IPS DF 4.7 (cell line): Measurements from ENCODE around the gene NHP2.

Source experiments
- DNase-seq: peaks from one replicate; pipeline ENCODE4 v3.0.0-alpha.2; 2013; ENCODE audit warnings: low spot score; ENCODE audit errors: extremely low read depth

The NHP2 gene

GRCh38 chr5:178114325-178115135 is 39.2 kb downstream of the NHP2 start:
- DNase-seq, result no peak

DNA sequence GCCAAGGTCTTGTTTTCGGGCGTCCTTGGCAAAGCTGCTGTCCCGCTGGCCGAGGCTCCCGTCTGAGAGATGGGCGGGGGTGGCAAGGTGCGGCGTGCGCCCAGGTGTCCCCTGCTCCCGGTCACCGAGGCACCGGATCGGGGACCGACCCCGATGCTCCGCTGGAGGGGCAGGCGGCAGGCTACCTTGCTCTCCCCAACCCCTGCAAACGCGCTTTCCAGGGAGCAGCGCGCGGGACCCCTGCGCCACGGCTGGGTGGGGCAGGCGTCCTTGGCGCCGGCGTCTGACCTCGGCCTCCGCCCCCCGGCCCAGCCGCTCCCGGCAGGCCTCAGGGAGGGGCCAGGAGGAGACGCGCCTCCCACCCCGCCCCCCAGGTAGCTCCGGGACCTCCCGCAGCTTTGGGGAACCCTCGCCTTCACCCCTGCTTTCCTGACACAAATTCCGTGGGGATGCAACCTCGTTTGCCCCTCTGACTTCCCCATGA is 39.8 kb downstream of the NHP2 start:
- DNase-seq, result no peak

DNA sequence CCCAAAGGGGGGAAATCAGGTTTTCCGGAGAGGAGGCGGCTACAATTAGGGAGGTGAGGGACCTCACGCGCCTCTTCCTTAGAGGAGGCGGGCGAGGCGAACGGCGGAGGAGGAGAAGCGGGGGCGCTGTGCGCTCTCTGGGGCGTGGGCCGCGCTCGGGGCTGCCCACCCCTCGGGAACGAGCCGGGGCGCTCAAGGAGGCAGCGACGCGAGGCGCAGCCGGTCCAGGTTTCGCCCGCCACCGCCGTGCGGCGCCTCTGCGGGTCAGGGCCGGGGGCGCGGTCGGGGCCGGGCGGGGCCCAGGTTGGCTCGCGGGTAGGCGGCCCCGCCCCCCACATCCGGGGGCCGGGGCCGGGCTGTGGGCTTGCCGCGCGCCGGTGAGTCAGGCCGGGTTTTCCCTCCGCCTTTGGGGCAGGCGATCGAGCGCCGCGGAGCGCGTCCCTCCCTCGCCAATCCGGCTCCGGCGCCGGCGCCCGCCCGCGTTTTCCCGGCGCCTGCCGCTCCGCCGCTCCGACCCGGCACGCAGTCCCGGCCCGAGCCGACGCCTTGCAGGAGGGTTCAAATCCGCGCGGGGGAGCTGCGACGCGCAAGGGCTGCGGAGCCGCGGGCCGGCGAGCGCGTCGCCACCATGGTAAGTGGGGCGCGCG is 40.4 kb downstream of the NHP2 start, which contains the start of gene N4BP3:
Gene N4BP3, plus strand, starts transcription at position 392 of the 647 bp plus-strand sequence. CDS start 6,052 bp downstream, outside the sequence.
- no peak for DNase-seq

GRCh38 chr5:178112545-178112944 is 41.1 kb downstream of the NHP2 start:
- DNase-seq, result no peak

DNA sequence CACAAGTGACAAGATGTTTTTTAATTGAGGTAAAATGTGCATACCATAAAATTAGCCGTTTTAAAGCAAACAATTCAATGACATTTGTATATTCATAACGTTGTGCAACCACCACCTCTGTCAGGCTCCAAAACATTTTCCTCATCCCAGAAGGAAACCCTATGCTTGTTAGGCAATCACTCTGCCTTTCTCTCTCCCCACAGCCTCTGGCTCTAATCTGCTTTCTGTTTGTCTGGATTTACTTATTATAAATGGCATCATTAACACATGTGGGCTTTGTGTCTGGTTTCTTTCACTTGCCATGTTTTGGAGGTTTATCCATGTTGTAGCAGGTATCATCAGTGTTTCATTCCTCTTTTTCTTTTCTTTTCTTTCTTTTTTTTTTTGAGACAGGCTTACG is 41.8 kb downstream of the NHP2 start:
- DNase-seq, result no peak

GRCh38 chr5:178110511-178110910 is 43.2 kb downstream of the NHP2 start:
- DNase-seq, result no peak

GRCh38 chr5:178108966-178109365 is 44.7 kb downstream of the NHP2 start:
- DNase-seq, result no peak

- DNase-seq, result no peak
Observed at GRCh38 chr5:178108446-178108845, 45.2 kb downstream of the NHP2 start.

GRCh38 chr5:178107756-178108310 is 45.9 kb downstream of the NHP2 start:
- DNase-seq, result no peak

- DNase-seq, result no peak
Observed at GRCh38 chr5:178106556-178107239, 47.0 kb downstream of the NHP2 start.

DNA sequence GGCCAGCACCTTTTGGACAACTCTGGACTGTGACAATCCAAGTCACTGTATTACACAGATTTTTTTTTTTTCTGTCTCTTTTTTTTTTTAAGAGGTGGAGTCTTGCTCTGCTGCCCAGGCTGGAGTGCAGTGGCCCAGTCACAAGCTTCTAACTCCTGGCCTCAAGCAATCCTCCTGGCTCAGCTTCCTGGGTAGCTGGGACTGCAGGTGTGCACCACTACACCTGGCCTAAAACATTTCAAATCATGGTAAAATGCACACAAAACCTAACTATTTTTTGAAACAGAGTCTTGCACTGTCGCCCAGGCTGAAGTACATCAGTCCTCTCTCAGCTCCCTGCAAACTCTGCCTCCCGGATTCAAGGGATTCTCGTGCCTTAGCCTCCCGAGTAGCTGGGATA is 47.6 kb downstream of the NHP2 start:
- no peak for DNase-seq

DNA sequence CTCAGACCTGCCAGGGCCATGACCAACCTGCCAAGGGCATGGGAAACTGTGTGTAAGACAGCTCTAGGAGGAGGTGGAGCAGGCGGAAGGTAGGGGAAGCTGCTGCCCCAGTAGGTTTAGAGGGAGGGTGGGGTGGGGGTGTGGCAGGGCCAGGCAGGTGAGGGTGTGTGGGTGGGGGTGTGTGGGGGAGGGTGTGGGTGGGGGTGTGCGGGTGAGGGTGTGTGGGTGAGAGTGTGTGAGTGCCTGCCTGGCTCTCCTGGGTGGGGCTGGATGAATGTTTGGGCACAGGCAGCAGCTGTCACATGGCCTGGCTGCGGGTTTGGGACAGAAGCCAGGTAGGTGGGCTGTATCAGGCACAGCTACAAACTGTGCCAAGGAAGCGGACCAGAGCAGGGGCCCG is 49.2 kb downstream of the NHP2 start:
- DNase-seq, result no peak

- DNase-seq, result no peak
Observed at GRCh38 chr5:178103612-178104011, 50.1 kb downstream of the NHP2 start.
